Skeletal muscle tissue (tissue), 4 donors: Measurements from ENCODE around the gene NEDD4L. TPM values are rescaled to one million over a fixed set of nuclear protein-coding genes. Genes with fewer than 3 reads are reported as not detected.
"Not testable (repeated sequence)": the region's sequence is repeated elsewhere in the genome, so short reads cannot be mapped to it uniquely, and the experiment has no call there.

ENCODE experiments used
- H3K27ac ChIP-seq: one replicate; pipeline ENCODE4 v1.7.0; 2013; ENCODE audit warnings: mild to moderate bottlenecking, low read depth, low read length, inconsistent platforms
- H3K27me3 ChIP-seq, 3 donors: one replicate each; pipeline ENCODE4 v1.7.0; 2013; ENCODE audit warnings: low read length in 3 of 3; ENCODE audit not compliant: control insufficient read depth in 3 of 3, insufficient read depth in 3 of 3
- H3K36me3 ChIP-seq, 3 donors: one replicate each; pipeline ENCODE4 v1.7.0; 2013; ENCODE audit warnings: low read length in 3 of 3; ENCODE audit not compliant: control insufficient read depth in 3 of 3, insufficient read depth in 3 of 3
- H3K4me1 ChIP-seq, 3 donors: one replicate each; pipeline ENCODE4 v1.7.0; 2013; ENCODE audit warnings: low read length in 3 of 3, mild to moderate bottlenecking in 3 of 3; ENCODE audit not compliant: control insufficient read depth in 3 of 3, insufficient read depth in 3 of 3
- H3K4me3 ChIP-seq, 3 donors: one replicate each; pipeline ENCODE4 v1.7.0; 2013; ENCODE audit warnings: low read length in 3 of 3
- H3K9ac ChIP-seq, 3 donors: one replicate each; pipeline ENCODE4 v1.7.0; 2013; ENCODE audit warnings: low read length in 3 of 3, mild to moderate bottlenecking in 3 of 3, moderate library complexity in 2 of 3, low read depth in 1 of 3
- H3K9me3 ChIP-seq, 3 donors: one replicate each; pipeline ENCODE4 v1.7.0; 2013; ENCODE audit warnings: low read length in 3 of 3; ENCODE audit not compliant: control insufficient read depth in 3 of 3
- total RNA-seq: library from RNA; depleted of rRNA; stranded (reverse); fragments of >200 nt; gene quantifications from one replicate; pipeline ENCODE4 v1.2.3, GENCODE V29; 2014
- donor health status: Osteomylitis.

The NEDD4L gene
- total RNA-seq, 1 donor from 2014 or later = 34.4 TPM

- H3K27me3 ChIP-seq = no peaks in the 10 kb centered on the region
- H3K9me3 ChIP-seq = no peaks in the 10 kb centered on the region
- H3K36me3 ChIP-seq = peaks cover 34 to 76% (median 44%) of the 10 kb centered on the region in 3 donors
- no peak overlapping the region for H3K4me3 ChIP-seq
- H3K4me1 ChIP-seq = no peaks in the 10 kb centered on the region
- no peak overlapping the region for H3K9ac ChIP-seq
- no peak overlapping the region for H3K27ac ChIP-seq
These were observed 329.5 kb downstream of the NEDD4L start for GRCh38 chr18:58373481-58373880.

- Histone ChIP-seq H3K36me3 (peaks cover 36 to 69% (median 39%) of the 10 kb centered on the region in 3 donors), H3K27ac (no peak overlapping the region), H3K27me3 (no peaks in the 10 kb centered on the region), H3K9ac (no peak overlapping the region), H3K9me3 (no peaks in the 10 kb centered on the region), H3K4me3 (no peak overlapping the region), H3K4me1 (no peaks in the 10 kb centered on the region)
These were observed 331.0 kb downstream of the NEDD4L start for GRCh38 chr18:58375051-58375450.

GRCh38 chr18:58378411-58379379 is 334.7 kb downstream of the NEDD4L start:
- H3K4me1 ChIP-seq = no peaks in the 10 kb centered on the region
- H3K9me3 ChIP-seq = no peaks in the 10 kb centered on the region
- no peak overlapping the region for H3K27ac ChIP-seq
- no peak overlapping the region for H3K4me3 ChIP-seq
- H3K36me3 ChIP-seq = peaks cover 22 to 49% (median 24%) of the 10 kb centered on the region in 3 donors
- H3K9ac ChIP-seq = no peak overlapping the region
- no peaks in the 10 kb centered on the region for H3K27me3 ChIP-seq

- Histone ChIP-seq H3K27me3 (no peaks in the 10 kb centered on the region), H3K4me3 (no peak overlapping the region), H3K9me3 (no peaks in the 10 kb centered on the region), H3K36me3 (peaks cover 23 to 50% (median 27%) of the 10 kb centered on the region in 3 donors), H3K4me1 (no peaks in the 10 kb centered on the region), H3K27ac (no peak overlapping the region), H3K9ac (no peak overlapping the region)
These were observed 335.4 kb downstream of the NEDD4L start for GRCh38 chr18:58379443-58379842.

- not testable (repeated sequence) for H3K4me1 ChIP-seq, H3K4me3 ChIP-seq, H3K9ac ChIP-seq, H3K9me3 ChIP-seq, H3K27ac ChIP-seq, H3K27me3 ChIP-seq
- H3K36me3 ChIP-seq = peaks cover 20 to 48% (median 27%) of the 10 kb centered on the region in 3 donors
These were observed 336.1 kb downstream of the NEDD4L start for GRCh38 chr18:58380113-58380512.

- no peaks in the 10 kb centered on the region for H3K27me3 ChIP-seq
- H3K36me3 ChIP-seq = peaks cover 23 to 44% (median 32%) of the 10 kb centered on the region in 3 donors
- H3K4me1 ChIP-seq = no peaks in the 10 kb centered on the region
- no peak overlapping the region for H3K9ac ChIP-seq
- H3K9me3 ChIP-seq = no peaks in the 10 kb centered on the region
- no peak overlapping the region for H3K27ac ChIP-seq
- H3K4me3 ChIP-seq = no peak overlapping the region
These were observed 337.8 kb downstream of the NEDD4L start for GRCh38 chr18:58381676-58382411.

GRCh38 chr18:58382446-58382845 is 338.4 kb downstream of the NEDD4L start:
- peaks cover 18 to 40% (median 30%) of the 10 kb centered on the region in 3 donors for H3K36me3 ChIP-seq
- H3K9ac ChIP-seq = no peak overlapping the region

GRCh38 chr18:58385472-58385871 is 341.4 kb downstream of the NEDD4L start:
- Histone ChIP-seq H3K9ac (no peak overlapping the region), H3K36me3 (peaks cover 17 to 47% (median 35%) of the 10 kb centered on the region in 3 donors), H3K4me3 (no peak overlapping the region), H3K27ac (no peak overlapping the region), H3K9me3 (no peaks in the 10 kb centered on the region), H3K4me1 (peaks cover under 1 to 7% (median 5%) of the 10 kb centered on the region in 3 donors), H3K27me3 (no peaks in the 10 kb centered on the region)

More at GRCh38 chr18:58382446-58382845, 338.4 kb downstream of the NEDD4L start:
- no peak overlapping the region for H3K4me3 ChIP-seq
- H3K9me3 ChIP-seq = no peaks in the 10 kb centered on the region
- H3K27ac ChIP-seq = no peak overlapping the region
- H3K27me3 ChIP-seq = no peaks in the 10 kb centered on the region
- no peaks in the 10 kb centered on the region for H3K4me1 ChIP-seq

GRCh38 chr18:58386780-58387179 is 342.8 kb downstream of the NEDD4L start:
- H3K4me3 ChIP-seq = no peak overlapping the region
- H3K27me3 ChIP-seq = no peaks in the 10 kb centered on the region
- H3K36me3 ChIP-seq = peaks cover 17 to 55% (median 35%) of the 10 kb centered on the region in 3 donors
- H3K9ac ChIP-seq = no peak overlapping the region
- no peaks in the 10 kb centered on the region for H3K9me3 ChIP-seq
- H3K4me1 ChIP-seq = peaks cover 11 to 19% (median 18%) of the 10 kb centered on the region in 3 donors
- H3K27ac ChIP-seq = no peak overlapping the region
